ENCODE data around the gene IDH3A. TPM values are rescaled to one million over a fixed set of nuclear protein-coding genes. Genes with fewer than 3 reads are reported as not detected.

The IDH3A gene
- total RNA-seq, 2 experiments from 2014 or later: 47.5 to 47.6 TPM

- Histone ChIP-seq H3K9me3 (ENCODE audit: control insufficient read depth in 1 of 2, insufficient read depth in 1 of 2, low read length in 2 of 2) (no peaks in the 10 kb centered on the region), H3K36me3 (ENCODE audit: insufficient read depth, low read length) (peaks cover 2% of the 10 kb centered on the region), H3K4me3 (ENCODE audit: low read length) (no peak overlapping the region), H3K27me3 (ENCODE audit: control insufficient read depth in 1 of 2, insufficient read depth in 2 of 2, low read length in 2 of 2) (no peaks in the 10 kb centered on the region), H3K4me1 (ENCODE audit: insufficient read depth, low read length) (peaks cover 16% of the 10 kb centered on the region), H3K27ac (ENCODE audit: low read depth in 1 of 2, low read length in 2 of 2) (no peak overlapping the region)
- peak; percentile 20 for TF ChIP-seq CTCF (IDR thresholded peaks at IDR 0.05)
- intact Hi-C loops (cut with DNase I, micrococcal nuclease): no loop called here
- H3K9me3 Mint-ChIP-seq: no peaks in the 10 kb centered on the region
- DNase-seq (peak in 8 of 14 experiments; percentile 10 to 41 (median 22)), ATAC-seq (ENCODE audit: poor library complexity) (peak; percentile 37)
- ChIA-PET POLR2A (no interaction called here), CTCF (interaction anchor here (1.2 kb wide), 1 partner anchor 9 kb away, joined by 3 read pairs; no protein-coding TSS in a partner anchor)
- no peak overlapping the region for H3K4me3 Mint-ChIP-seq
- H3K4me1 Mint-ChIP-seq (ENCODE audit: low read depth): peaks cover 31% of the 10 kb centered on the region
- peaks cover 11% of the 10 kb centered on the region for H3K36me3 Mint-ChIP-seq (ENCODE audit: low read depth)
- no peak overlapping the region for H3K27ac Mint-ChIP-seq
- H3K27me3 Mint-ChIP-seq: no peaks in the 10 kb centered on the region
Observed at GRCh38 chr15:78177447-78177873, 28.3 kb downstream of the IDH3A start.

DNA sequence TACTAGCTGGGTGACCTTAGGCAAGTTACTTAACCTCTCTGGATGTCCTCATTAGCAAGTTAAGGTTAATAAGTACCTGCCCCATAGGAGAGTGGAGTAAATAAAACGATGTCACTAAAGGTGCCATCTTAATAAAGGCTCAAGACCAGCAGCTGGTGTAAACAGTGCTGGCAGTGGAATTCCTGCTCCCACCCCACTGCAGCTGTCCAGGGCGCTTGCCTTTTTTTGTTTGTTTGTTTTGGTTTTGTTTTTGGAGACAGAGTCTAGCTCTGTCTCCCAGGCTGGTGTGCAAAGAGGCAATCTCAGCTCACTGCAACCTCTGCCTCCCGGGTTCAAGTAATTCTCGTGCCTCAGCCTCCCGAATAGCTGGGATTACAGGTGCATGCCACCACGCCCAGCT lies 28.9 kb downstream of the IDH3A start:
- ChIA-PET POLR2A (no interaction called here), CTCF (interaction anchor here (1.2 kb wide), 1 partner anchor 10 kb away, joined by 3 read pairs; no protein-coding TSS in a partner anchor)
- no peak for TF ChIP-seq CTCF (IDR thresholded peaks at IDR 0.05)
- H3K27me3 Mint-ChIP-seq: no peaks in the 10 kb centered on the region
- H3K4me1 Mint-ChIP-seq (ENCODE audit: low read depth): peaks cover 26% of the 10 kb centered on the region
- peaks cover 16% of the 10 kb centered on the region for H3K4me1 ChIP-seq (ENCODE audit: insufficient read depth, low read length)
- ATAC-seq (ENCODE audit: poor library complexity) (no peak), DNase-seq (no peak)
- H3K9me3 Mint-ChIP-seq: no peaks in the 10 kb centered on the region
- peaks cover 6% of the 10 kb centered on the region for H3K36me3 Mint-ChIP-seq (ENCODE audit: low read depth)
- no peaks in the 10 kb centered on the region for H3K36me3 ChIP-seq (ENCODE audit: insufficient read depth, low read length)
- H3K4me3 ChIP-seq (ENCODE audit: low read length): no peak overlapping the region
- intact Hi-C loops (cut with DNase I, micrococcal nuclease): no loop called here
- H3K9me3 ChIP-seq (ENCODE audit: control insufficient read depth in 1 of 2, insufficient read depth in 1 of 2, low read length in 2 of 2): no peaks in the 10 kb centered on the region
- no peak overlapping the region for H3K4me3 Mint-ChIP-seq
- H3K27me3 ChIP-seq (ENCODE audit: control insufficient read depth in 1 of 2, insufficient read depth in 2 of 2, low read length in 2 of 2): no peaks in the 10 kb centered on the region
- H3K27ac ChIP-seq (ENCODE audit: low read depth in 1 of 2, low read length in 2 of 2): no peak overlapping the region
- H3K27ac Mint-ChIP-seq: no peak overlapping the region

- H3K27me3 Mint-ChIP-seq: no peaks in the 10 kb centered on the region
- ChIA-PET CTCF (no interaction called here), POLR2A (no interaction called here)
- no peak for DNase-seq
- H3K27ac Mint-ChIP-seq: no peak overlapping the region
- no peak for TF ChIP-seq CTCF (IDR thresholded peaks at IDR 0.05)
- H3K9me3 Mint-ChIP-seq: no peaks in the 10 kb centered on the region
- H3K9me3 ChIP-seq (ENCODE audit: control insufficient read depth in 1 of 2, insufficient read depth in 1 of 2, low read length in 2 of 2): no peaks in the 10 kb centered on the region
- no peaks in the 10 kb centered on the region for H3K36me3 Mint-ChIP-seq (ENCODE audit: low read depth)
- no peaks in the 10 kb centered on the region for H3K27me3 ChIP-seq (ENCODE audit: control insufficient read depth in 1 of 2, insufficient read depth in 2 of 2, low read length in 2 of 2)
- H3K4me1 Mint-ChIP-seq (ENCODE audit: low read depth): peaks cover 14% of the 10 kb centered on the region
- H3K27ac ChIP-seq (ENCODE audit: low read depth in 1 of 2, low read length in 2 of 2): no peak overlapping the region
- H3K4me1 ChIP-seq (ENCODE audit: insufficient read depth, low read length): peaks cover 3% of the 10 kb centered on the region
- no peaks in the 10 kb centered on the region for H3K36me3 ChIP-seq (ENCODE audit: insufficient read depth, low read length)
- no peak for ATAC-seq (ENCODE audit: poor library complexity)
- no peak overlapping the region for H3K4me3 Mint-ChIP-seq
- H3K4me3 ChIP-seq (ENCODE audit: low read length): no peak overlapping the region
- intact Hi-C loops (cut with DNase I, micrococcal nuclease): no loop called here
Observed at GRCh38 chr15:78179286-78179840, 30.2 kb downstream of the IDH3A start.

All from CD4-positive, alpha-beta T cell (primary cell).